Natural killer cell (primary cell): ENCODE data around the gene TMCO5A. TPM values are rescaled to one million over a fixed set of nuclear protein-coding genes. Genes with fewer than 3 reads are reported as not detected.

Source experiments
- ATAC-seq, 3 donors: fragments of 150-1000 bp in 2 of 3; fragments of 200-7000 bp in 1 of 3; cut with Tn5 transposase; 1 replicate in 1 of 3; 2 replicates in 2 of 3; pipeline ENCODE4 v1.10.0; 2021; ENCODE audit warnings: mild to moderate bottlenecking in 2 of 3, moderate library complexity in 2 of 3
- DNase-seq, 2 donors: peaks; one replicate each; pipeline versions ENCODE4 v3.0.0 to v3.0.0-alpha.2; 2013 to 2021; ENCODE audit warnings: mixed read lengths in 1 of 2
- H3K27ac ChIP-seq: one replicate; pipeline ENCODE4 v1.5.1; 2013; ENCODE audit warnings: mild to moderate bottlenecking, low read length
- H3K27me3 ChIP-seq: one replicate; pipeline ENCODE4 v1.6.1; 2013; ENCODE audit warnings: low read length; ENCODE audit not compliant: control insufficient read depth, insufficient read depth
- H3K36me3 ChIP-seq: one replicate; pipeline ENCODE4 v1.6.1; 2013; ENCODE audit warnings: low read length; ENCODE audit not compliant: control insufficient read depth, insufficient read depth
- H3K4me1 ChIP-seq: one replicate; pipeline ENCODE4 v1.6.1; 2013; ENCODE audit warnings: low read length; ENCODE audit not compliant: control insufficient read depth, insufficient read depth
- H3K4me3 ChIP-seq: one replicate; pipeline ENCODE4 v1.5.1; 2013; ENCODE audit warnings: low read length
- H3K9me3 ChIP-seq: one replicate; pipeline ENCODE4 v1.6.1; 2013; ENCODE audit warnings: low read length; ENCODE audit not compliant: control insufficient read depth, insufficient read depth
- H3K27ac Mint-ChIP-seq, 2 donors: one replicate each; pipeline ENCODE4 v1.8.0; 2022; ENCODE audit warnings: mild to moderate bottlenecking in 2 of 2, mixed read lengths in 2 of 2, moderate library complexity in 1 of 2
- H3K27me3 Mint-ChIP-seq, 2 donors: one replicate each; pipeline ENCODE4 v1.8.0; 2022; ENCODE audit warnings: low read depth in 2 of 2, mixed read lengths in 2 of 2
- H3K36me3 Mint-ChIP-seq: one replicate; pipeline ENCODE4 v1.8.0; 2022; ENCODE audit warnings: mixed read lengths
- H3K4me1 Mint-ChIP-seq, 2 donors: one replicate each; pipeline ENCODE4 v1.8.0; 2022; ENCODE audit warnings: mixed read lengths in 2 of 2
- H3K4me3 Mint-ChIP-seq: one replicate; pipeline ENCODE4 v1.8.0; 2022; ENCODE audit warnings: mild to moderate bottlenecking, moderate library complexity, mixed read lengths
- H3K9me3 Mint-ChIP-seq, 2 donors: one replicate each; pipeline ENCODE4 v1.8.0; 2022; ENCODE audit warnings: mixed read lengths in 2 of 2
- CTCF ChIP-seq: fragments of 200-600 bp; IDR thresholded peaks from one replicate; pipeline ENCODE4 v1.8.0; 2022; ENCODE audit warnings: antibody characterized with exemption
- WGBS: methylation state at CpG from one replicate; pipeline ENCODE4 v1.1.7; 2013; ENCODE audit warnings: missing lambda C conversion rate; ENCODE audit not compliant: insufficient coverage; 5-methylcytosine and 5-hydroxymethylcytosine counted together
- intact Hi-C: fragments of 100-400 bp; cut with micrococcal nuclease; formaldehyde crosslinking; loops from one replicate; pipeline ENCODE4 v1.14.2; 2022
- total RNA-seq, 4 donors: library from RNA; stranded (reverse); fragments of 120-200 nt in 1 of 4; gene quantifications; one replicate each; pipeline versions ENCODE4 v1.2.3 to v1.2.4, GENCODE V29; 2013 to 2022

TMCO5A gene
- total RNA-seq, 3 donors from 2014 or later (not counting 1 experiment from before 2014, with no cell fraction given) = not detected

- Histone ChIP-seq H3K27me3 (no peaks in the 10 kb centered on the region), H3K36me3 (no peaks in the 10 kb centered on the region), H3K27ac (no peak overlapping the region), H3K4me3 (no peak overlapping the region), H3K9me3 (no peaks in the 10 kb centered on the region), H3K4me1 (no peaks in the 10 kb centered on the region)
- Mint-ChIP-seq H3K27ac (no peak overlapping the region), H3K4me1 (no peaks in the 10 kb centered on the region), H3K4me3 (no peak overlapping the region), H3K9me3 (no peaks in the 10 kb centered on the region), H3K36me3 (no peaks in the 10 kb centered on the region), H3K27me3 (peaks cover 6 to 14% of the 10 kb centered on the region in 2 donors)
- ATAC-seq (no peak), DNase-seq (no peak)
- TF ChIP-seq CTCF = no peak
- intact Hi-C loops = no loop called here
Measured at GRCh38 chr15:37893309-37893708, 41.1 kb upstream of the TMCO5A start.

- no peak overlapping the region for H3K4me3 Mint-ChIP-seq
- ATAC-seq (no peak), DNase-seq (no peak)
- H3K36me3 Mint-ChIP-seq = no peaks in the 10 kb centered on the region
- Histone ChIP-seq H3K27ac (no peak overlapping the region), H3K4me1 (no peaks in the 10 kb centered on the region), H3K9me3 (no peaks in the 10 kb centered on the region), H3K27me3 (no peaks in the 10 kb centered on the region), H3K4me3 (no peak overlapping the region), H3K36me3 (no peaks in the 10 kb centered on the region)
- WGBS = 92% methylated on average over 2 of the region's 2 CpGs
- no peak overlapping the region for H3K27ac Mint-ChIP-seq
- peaks cover 6 to 7% of the 10 kb centered on the region in 2 donors for H3K27me3 Mint-ChIP-seq
- intact Hi-C loops = no loop called here
- no peaks in the 10 kb centered on the region for H3K4me1 Mint-ChIP-seq
- TF ChIP-seq CTCF = no peak
- H3K9me3 Mint-ChIP-seq = no peaks in the 10 kb centered on the region
Measured at GRCh38 chr15:37898362-37898761, 36.1 kb upstream of the TMCO5A start.

GRCh38 chr15:37900326-37901221 lies 33.9 kb upstream of the TMCO5A start:
- Histone ChIP-seq H3K27me3 (no peaks in the 10 kb centered on the region), H3K36me3 (no peaks in the 10 kb centered on the region), H3K4me1 (no peaks in the 10 kb centered on the region), H3K27ac (no peak overlapping the region), H3K4me3 (no peak overlapping the region), H3K9me3 (no peaks in the 10 kb centered on the region)
- no peak for TF ChIP-seq CTCF
- peaks cover 6 to 18% of the 10 kb centered on the region in 2 donors for H3K27me3 Mint-ChIP-seq
- ATAC-seq (no peak), DNase-seq (no peak)
- intact Hi-C loops = no loop called here
- no peak overlapping the region for H3K4me3 Mint-ChIP-seq
- H3K9me3 Mint-ChIP-seq = no peaks in the 10 kb centered on the region
- no peak overlapping the region for H3K27ac Mint-ChIP-seq
- 75% methylated on average over 6 of the region's 7 CpGs for WGBS
- no peaks in the 10 kb centered on the region for H3K4me1 Mint-ChIP-seq
- H3K36me3 Mint-ChIP-seq = no peaks in the 10 kb centered on the region

- H3K9me3 Mint-ChIP-seq = no peaks in the 10 kb centered on the region
- H3K36me3 Mint-ChIP-seq = no peaks in the 10 kb centered on the region
- Histone ChIP-seq H3K27me3 (no peaks in the 10 kb centered on the region), H3K9me3 (no peaks in the 10 kb centered on the region), H3K4me1 (no peaks in the 10 kb centered on the region), H3K27ac (no peak overlapping the region), H3K36me3 (no peaks in the 10 kb centered on the region), H3K4me3 (no peak overlapping the region)
- no peaks in the 10 kb centered on the region for H3K4me1 Mint-ChIP-seq
- DNase-seq (no peak), ATAC-seq (no peak)
- no peak for TF ChIP-seq CTCF
- intact Hi-C loops = no loop called here
- no peak overlapping the region for H3K4me3 Mint-ChIP-seq
- peaks cover 4 to 11% of the 10 kb centered on the region in 2 donors for H3K27me3 Mint-ChIP-seq
- H3K27ac Mint-ChIP-seq = no peak overlapping the region
Measured at GRCh38 chr15:37902126-37902525, 32.3 kb upstream of the TMCO5A start.
